RCC 7860 (cell line): ENCODE results near the gene FAM83C.
"Not testable (repeated sequence)": the region's sequence is repeated elsewhere in the genome, so short reads cannot be mapped to it uniquely, and the experiment has no call there.

Experiments
- DNase-seq: peaks from one replicate; pipeline ENCODE4 v3.0.0-alpha.2; 2015; ENCODE audit warnings: low spot score
- FAIRE-seq: peaks from 2 replicates; lab custom pipeline; 2012; peaks lifted over from hg19 to GRCh38; lab: Jason Lieb, UNC

The FAM83C gene

GRCh38 chr20:35319192-35319870, 27.1 kb upstream of the FAM83C start:
- DNase-seq, result peak; percentile 85
- FAIRE-seq, result peak; percentile 81

GRCh38 chr20:35318502-35319157, 26.4 kb upstream of the FAM83C start:
- DNase-seq, result peak; percentile 100
- peak; percentile 97 for FAIRE-seq

GRCh38 chr20:35317416-35318210, 25.4 kb upstream of the FAM83C start:
- DNase-seq, result no peak
- no peak for FAIRE-seq

GRCh38 chr20:35316086-35316485, 23.9 kb upstream of the FAM83C start:
- DNase-seq, result no peak
- no peak for FAIRE-seq

GRCh38 chr20:35315632-35316020, 23.4 kb upstream of the FAM83C start:
- not testable (repeated sequence) for FAIRE-seq, DNase-seq

- DNase-seq, result no peak
- no peak for FAIRE-seq
Measured at GRCh38 chr20:35314816-35315631, 22.8 kb upstream of the FAM83C start.

- DNase-seq (peak; percentile 97), FAIRE-seq (peak; percentile 98)
Measured at GRCh38 chr20:35312318-35312717, 20.1 kb upstream of the FAM83C start.

- no peak for DNase-seq
Measured at GRCh38 chr20:35311822-35312221, 19.6 kb upstream of the FAM83C start.

GRCh38 chr20:35311409-35311808, 19.2 kb upstream of the FAM83C start:
- peak; percentile 84 for DNase-seq
- peak; percentile 88 for FAIRE-seq

More at GRCh38 chr20:35311822-35312221, 19.6 kb upstream of the FAM83C start:
- FAIRE-seq, result no peak

GRCh38 chr20:35307666-35308653, 15.7 kb upstream of the FAM83C start:
- DNase-seq, result peak; percentile 97
- FAIRE-seq, result peak; percentile 98

- FAIRE-seq (no peak), DNase-seq (peak; percentile 77)
Measured at GRCh38 chr20:35306931-35307517, 14.8 kb upstream of the FAM83C start.

GRCh38 chr20:35305682-35306556, 13.7 kb upstream of the FAM83C start:
- FAIRE-seq (peak; percentile 98), DNase-seq (peak; percentile 100)

- FAIRE-seq, result no peak
- no peak for DNase-seq
Measured at GRCh38 chr20:35304956-35305355, 12.7 kb upstream of the FAM83C start.

- FAIRE-seq, result peak; percentile 66
- peak; percentile 94 for DNase-seq
Measured at GRCh38 chr20:35303735-35304491, 11.7 kb upstream of the FAM83C start.

GRCh38 chr20:35303382-35303734, 11.1 kb upstream of the FAM83C start:
- DNase-seq (no peak), FAIRE-seq (no peak)

- peak; percentile 50 for DNase-seq
- no peak for FAIRE-seq
Measured at GRCh38 chr20:35302421-35303335, 10.5 kb upstream of the FAM83C start.

- FAIRE-seq, result no peak
- DNase-seq, result no peak
Measured at GRCh38 chr20:35301426-35301825, 9.2 kb upstream of the FAM83C start.
